ENCODE results near the gene TACC3.

- TF ChIP-seq, protein P1, sequence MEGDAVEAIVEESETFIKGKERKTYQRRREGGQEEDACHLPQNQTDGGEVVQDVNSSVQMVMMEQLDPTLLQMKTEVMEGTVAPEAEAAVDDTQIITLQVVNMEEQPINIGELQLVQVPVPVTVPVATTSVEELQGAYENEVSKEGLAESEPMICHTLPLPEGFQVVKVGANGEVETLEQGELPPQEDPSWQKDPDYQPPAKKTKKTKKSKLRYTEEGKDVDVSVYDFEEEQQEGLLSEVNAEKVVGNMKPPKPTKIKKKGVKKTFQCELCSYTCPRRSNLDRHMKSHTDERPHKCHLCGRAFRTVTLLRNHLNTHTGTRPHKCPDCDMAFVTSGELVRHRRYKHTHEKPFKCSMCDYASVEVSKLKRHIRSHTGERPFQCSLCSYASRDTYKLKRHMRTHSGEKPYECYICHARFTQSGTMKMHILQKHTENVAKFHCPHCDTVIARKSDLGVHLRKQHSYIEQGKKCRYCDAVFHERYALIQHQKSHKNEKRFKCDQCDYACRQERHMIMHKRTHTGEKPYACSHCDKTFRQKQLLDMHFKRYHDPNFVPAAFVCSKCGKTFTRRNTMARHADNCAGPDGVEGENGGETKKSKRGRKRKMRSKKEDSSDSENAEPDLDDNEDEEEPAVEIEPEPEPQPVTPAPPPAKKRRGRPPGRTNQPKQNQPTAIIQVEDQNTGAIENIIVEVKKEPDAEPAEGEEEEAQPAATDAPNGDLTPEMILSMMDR (IDR thresholded peaks at IDR 0.05; ENCODE audit: insufficient read depth, low read depth, low read length) = no peak
- no peak for TF ChIP-seq EZH2 (IDR thresholded peaks at IDR 0.05; ENCODE audit: insufficient read depth, low read length)
Observed at GRCh38 chr4:1745165-1745564, 23.8 kb downstream of the TACC3 start.

Data from astrocyte (in vitro differentiated cells and primary cell).